HTR-8/SVneo (cell line): Measurements from ENCODE around the gene SURF2.

ENCODE experiments used
- DNase-seq: peaks from one replicate; pipeline ENCODE4 v3.0.0; 2011; ENCODE audit warnings: low spot score, mixed read lengths; ENCODE audit not compliant: insufficient read length
- FAIRE-seq: peaks from 2 replicates; lab custom pipeline; 2011; peaks lifted over from hg19 to GRCh38; lab: Jason Lieb, UNC

SURF2 gene

DNA sequence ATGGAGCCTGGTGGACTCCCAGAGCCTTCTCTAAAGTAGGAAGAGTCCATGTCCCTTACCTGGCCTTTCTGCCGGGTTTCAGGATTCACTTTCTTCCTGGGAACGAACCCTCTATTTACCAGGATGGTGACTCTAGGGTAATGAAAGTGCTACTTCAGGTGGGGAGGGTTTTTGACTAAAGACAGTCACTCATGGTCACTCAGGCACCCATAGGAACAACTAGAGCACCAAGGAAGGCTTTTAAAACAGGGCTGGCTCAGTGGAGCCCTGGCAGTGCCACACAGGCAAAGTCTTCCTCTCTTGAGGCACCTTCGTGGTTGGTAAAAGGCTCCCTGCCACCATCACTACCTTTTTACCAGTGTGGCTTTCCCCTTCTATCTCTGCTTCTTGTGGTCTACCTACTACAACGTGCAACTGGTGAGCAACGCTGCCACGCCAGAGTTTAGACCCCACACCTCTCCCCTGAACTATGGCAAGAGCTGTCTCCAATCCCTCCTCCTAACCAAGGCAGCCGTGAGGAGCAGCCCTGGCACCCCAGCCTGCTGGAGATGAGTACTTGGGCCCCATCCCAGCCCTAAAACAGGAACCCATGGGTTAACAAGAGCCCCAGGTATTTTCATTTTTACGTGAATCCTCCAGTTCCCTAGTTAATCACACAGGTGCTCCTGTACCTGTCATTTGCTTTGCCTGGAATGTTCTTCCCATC lies 3.6 kb upstream of the SURF2 start:
- DNase-seq, result no peak
- no peak for FAIRE-seq

DNA sequence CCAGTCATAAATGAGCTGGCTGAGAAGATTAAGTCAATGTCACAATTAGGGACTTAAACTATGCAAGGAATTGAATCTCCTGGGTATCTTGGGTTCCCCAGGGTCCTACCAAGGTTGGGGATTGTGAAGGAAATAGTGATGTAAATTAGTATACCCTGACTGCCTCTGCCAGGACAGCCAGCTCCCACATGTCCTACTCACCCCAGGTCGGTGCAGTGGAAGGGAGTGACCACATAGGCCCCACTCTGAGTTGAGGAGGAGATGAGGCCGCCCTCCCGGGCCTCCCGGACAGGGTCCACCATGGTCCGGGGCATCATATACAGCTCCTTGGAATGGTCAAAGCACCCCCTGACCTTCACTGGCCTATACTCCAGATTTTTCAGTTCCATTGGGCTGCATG lies 2.8 kb upstream of the SURF2 start:
- no peak for FAIRE-seq
- DNase-seq, result no peak

DNA sequence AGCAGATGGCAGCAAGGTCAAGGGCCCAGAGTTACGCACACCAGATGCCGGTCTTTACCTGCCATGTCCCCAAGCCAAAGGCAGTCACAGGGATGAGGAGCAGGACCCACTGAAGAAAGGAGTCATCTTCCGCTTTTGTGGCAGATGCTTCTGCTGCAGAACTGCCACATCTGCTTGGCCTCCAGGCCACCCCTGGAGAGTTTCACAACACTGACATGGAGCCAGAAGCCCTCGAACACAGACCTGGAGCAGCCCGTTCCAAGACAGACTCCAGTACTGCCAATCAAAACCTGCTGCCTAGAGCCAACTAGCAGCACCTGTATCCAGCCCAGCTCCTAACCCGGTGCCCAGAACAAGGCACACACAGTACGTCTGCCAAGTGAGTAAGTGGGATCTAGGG lies 1.6 kb upstream of the SURF2 start:
- no peak for FAIRE-seq

DNA sequence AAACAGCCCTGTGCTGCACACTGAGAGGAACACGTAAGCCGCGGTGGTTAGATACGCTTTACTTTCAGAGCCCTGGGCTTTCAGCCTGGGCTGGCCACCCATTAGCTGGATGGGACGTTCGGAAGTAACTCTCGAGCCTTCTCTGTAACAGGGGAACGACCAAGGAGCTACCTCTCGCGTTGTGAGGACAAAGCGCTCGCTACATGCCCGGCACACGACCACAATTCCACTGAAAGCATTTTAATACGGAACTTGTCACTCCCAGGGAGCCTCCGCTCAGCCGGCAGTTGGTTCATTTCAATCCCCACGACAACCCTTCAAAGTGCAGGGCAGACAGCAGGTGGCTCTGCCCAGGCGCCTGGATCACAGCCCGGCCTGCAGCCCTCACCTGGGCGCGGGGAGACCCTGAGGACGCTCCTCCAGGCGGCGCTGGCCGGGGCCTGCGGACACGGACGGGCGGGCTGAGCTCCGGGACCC lies 431 bp upstream of the SURF2 start:
- DNase-seq, result no peak
- no peak for FAIRE-seq

More for the DNA sequence above, 1.6 kb upstream of the SURF2 start:
- no peak for DNase-seq

DNA sequence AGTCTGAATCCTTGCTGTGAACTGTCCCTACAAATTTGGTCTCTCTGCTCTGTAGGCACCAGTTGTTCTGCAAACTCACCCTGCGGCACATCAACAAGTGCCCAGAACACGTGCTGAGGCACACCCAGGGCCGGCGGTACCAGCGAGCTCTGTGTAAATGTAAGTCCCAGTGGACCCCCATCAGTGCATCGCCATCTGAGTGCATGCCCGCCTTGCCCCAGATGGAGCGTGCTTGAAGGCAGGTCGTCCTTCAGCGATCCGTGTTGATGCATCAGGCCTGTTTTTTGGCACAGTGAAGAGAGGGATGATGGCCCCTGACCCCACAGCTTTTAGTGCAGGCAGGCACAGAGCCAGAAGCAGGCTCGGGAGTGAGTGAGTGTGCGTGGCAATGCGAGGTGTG lies 1.3 kb downstream of the SURF2 start:
- DNase-seq, result no peak
- FAIRE-seq, result no peak

DNA sequence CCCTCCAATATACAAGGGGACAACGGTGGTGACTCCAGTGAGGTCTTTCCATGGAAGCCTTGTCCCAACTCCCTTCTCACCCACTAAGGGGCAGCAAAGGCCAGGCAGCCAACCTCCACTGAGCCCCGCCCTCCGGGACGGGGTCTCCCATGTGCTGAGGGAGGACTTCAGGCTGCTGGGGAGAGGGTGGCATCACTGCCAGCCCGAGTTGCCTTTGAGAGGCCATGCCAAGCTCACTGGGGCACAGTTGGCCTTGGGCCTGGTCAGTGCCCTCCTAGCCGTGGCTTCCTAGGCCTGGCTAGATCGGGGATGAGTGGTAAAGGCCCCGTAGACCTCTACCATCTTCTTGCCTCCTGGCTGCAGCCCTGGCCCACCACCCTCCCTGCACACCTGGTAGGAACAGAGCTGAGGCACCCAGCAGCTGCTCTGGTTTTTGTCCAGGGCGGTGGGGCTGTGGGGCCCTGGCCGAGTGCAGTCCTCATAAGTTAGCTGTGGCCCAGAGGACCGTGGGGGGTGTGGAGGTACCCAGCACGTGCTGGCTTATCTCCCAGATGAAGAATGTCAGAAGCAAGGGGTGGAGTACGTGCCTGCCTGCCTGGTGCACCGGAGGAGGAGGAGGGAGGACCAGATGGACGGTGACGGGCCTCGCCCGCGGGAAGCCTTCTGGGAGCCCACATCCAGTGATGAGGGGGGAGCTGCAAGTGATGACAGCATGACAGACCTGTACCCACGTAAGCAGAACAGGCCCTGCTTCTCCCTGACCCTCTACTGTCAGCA lies 3.2 kb downstream of the SURF2 start:
- no peak for FAIRE-seq
- no peak for DNase-seq

DNA sequence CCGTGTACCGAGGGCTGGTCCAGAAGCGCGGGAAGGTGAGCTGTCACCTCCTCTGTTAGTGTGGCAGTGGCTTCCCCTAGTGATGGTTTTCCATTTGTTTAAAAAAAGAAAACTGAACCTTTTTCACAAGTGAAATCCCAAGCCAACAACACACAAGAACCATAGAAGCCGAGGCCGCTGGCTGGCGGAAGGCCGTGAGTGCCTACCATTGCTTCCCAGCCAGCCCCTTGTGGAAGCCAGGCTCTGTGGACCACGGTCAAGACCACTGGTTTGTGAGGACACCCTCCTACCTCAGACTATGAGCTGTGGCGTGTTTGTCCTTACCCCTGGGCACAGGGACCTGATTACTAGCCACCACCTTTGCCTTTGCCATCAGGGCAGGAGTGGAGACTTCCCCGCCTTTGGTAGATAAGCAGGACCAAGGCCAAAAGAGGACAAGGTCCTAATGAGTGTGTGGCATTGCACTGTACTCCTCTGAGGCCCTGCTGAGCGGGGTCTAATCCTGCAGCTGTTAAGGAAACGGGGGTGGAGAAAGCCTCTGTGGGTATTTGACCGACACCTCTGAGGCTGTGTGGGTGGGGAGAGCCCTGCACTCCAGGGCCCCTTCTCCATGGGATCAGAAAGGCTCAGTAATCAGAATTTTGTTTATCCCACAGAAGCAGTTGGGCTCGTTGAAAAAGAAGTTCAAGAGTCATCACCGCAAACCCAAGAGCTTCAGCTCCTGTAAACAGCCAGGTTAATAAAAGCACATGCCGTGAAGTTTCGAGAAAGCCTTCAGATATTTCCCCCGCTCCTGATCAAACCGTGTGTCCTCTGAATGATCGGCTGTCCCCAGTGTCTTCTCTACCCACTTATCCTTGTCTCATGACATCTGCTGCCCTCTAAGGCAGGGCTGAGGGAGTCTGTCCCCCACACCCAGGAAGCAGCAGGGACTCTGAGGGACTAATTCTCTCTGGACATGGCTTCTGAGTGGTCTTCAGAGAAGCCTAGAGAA lies 4.3 kb downstream of the SURF2 start:
- FAIRE-seq (no peak), DNase-seq (no peak)

DNA sequence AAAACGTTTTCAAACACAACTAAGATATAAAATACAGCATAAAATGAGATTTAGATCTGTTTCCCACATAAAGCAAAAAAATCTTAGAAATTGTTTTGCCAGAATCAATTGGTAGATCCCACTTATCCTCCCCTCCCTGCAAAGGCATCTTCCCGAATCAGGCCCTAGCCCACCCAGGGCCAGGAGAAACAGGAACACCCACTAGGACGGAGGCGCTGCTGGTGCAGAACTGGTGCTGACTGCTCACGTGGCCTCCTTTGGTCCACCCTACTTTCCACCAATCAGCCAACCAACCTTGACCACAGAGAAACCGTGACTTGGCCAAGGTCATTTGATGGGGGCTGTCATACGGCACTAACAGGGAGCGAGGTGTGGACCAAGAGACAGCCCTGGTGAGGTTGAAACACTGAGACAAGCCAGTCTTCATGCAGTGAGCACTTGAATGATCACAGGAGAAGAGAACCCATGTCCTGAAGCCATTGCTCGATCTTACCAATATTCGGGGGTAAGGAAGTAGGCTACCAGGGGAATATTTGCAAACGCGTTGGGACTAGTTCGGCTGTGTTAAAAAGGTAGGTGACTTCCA lies 5.2 kb downstream of the SURF2 start:
- no peak for FAIRE-seq
- no peak for DNase-seq

DNA sequence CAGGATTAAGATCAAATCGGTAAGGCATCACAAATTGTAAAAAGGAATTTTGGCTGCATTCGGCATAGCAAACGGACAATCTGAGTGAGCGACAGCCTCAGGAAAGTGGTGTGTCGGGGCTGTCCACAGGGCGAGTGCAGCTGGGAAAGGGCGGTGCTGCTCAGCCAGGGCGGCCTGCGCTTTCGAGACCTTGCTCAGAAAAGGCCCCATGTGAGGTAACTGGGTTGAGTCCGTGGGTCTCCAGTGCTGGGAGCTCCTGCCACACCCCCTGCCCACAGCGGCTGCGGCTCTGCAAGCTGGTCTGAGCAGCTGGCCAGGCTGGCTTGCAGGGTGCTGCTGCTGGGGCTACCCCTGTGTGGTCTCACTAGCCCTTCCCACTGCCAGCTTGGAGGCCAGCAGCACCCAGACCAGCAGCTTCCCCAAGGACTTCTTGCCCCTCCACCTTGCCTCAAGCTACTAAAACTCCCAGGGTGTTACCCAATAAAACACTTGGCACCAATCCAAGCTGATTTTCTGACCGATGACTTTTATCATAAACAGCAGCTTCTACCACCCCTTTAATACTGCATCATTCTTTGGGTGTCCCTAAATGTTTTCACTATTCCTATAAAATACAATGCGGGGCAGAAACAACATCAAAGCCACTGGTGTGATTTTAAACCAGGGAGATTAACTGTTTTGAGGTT lies 6.2 kb downstream of the SURF2 start:
- FAIRE-seq (no peak), DNase-seq (no peak)

DNA sequence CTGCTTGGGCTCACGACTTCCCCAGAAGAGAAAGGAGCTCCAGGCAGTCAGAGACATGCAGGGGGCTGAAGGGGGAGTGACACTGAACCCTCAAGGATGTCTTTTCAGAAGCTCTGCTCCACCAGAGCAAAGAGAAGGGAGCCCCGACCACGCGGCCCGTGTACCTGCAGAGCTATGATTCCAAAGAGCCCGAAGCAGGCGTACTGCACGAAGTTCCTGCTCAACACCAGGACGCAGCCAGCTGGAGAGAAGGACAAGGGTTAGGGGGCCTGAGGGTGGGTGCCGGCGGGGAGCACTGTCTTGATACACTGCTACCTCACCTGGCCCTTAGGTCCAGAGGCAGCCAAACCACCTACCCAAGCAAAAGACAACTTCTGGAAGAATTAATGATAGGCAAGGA lies 10.1 kb downstream of the SURF2 start:
- DNase-seq (no peak), FAIRE-seq (no peak)

DNA sequence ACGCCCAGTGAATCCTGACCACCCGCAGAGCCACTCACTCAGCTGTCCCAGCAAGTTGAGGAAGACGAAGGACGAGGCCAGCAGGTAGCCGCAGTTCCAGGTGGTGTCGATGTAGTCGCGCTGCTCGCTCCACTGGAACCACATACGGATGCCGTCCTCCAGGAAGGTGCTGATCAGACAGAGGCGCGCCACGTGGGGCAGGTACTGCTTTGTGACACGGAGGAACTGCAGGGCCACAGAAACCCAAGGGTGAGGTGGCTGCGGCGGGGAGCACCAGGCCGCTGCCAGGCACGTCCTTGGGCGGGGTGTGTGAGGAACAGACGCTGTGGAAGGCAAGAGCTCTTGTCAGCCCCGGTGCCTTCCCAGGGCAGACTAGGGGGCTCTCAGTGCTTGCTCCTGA lies 10.9 kb downstream of the SURF2 start:
- FAIRE-seq, result no peak
- no peak for DNase-seq

DNA sequence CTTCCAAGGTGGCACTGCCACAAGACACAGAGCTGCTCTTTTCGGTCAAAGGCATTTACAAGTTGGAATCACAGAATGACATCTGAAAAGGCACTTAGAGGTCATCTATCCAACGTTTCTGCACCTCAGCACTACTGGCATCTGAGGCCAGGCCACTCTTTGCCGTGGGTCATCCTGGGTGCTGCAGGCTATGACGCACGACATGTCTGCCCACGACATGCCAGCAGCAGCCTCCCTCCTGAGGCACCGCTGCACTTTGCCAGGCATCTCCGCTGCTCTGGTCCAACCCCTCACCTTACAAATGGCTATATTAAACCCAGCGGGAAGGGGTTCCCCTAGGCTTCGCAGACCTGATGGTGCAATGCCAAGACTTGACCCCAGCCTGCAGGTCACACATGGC lies 11.4 kb downstream of the SURF2 start:
- FAIRE-seq (no peak), DNase-seq (no peak)

DNA sequence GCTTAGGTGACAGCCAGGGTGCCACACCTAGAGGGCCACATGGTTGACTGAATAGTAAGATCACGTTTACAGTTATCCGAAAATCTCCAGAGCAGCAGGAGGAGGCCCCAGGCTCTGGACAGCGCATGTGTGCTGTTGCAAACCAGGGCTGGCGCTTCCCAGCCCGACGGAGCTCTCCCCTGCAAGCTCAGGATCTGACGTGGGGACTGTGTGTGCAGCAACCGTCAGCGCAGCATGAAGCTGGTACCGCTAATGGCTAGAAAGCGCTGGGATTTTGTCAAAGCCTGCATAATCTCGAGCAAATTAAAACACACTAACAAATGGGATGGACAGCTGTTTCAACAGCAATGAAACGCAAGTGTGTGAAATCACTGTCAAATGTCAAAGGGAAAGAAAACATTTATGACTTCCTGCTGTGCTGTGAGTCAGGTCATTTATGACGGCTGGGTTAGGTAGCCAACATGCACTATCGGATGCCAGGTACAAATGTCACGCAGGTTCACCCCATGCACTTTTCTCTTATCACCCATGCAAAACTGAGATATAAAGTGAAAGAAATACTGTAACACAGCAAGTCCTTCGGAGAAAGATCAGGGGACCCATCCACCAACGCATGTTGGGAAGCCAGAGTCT lies 12.0 kb downstream of the SURF2 start:
- FAIRE-seq (no peak), DNase-seq (no peak)

DNA sequence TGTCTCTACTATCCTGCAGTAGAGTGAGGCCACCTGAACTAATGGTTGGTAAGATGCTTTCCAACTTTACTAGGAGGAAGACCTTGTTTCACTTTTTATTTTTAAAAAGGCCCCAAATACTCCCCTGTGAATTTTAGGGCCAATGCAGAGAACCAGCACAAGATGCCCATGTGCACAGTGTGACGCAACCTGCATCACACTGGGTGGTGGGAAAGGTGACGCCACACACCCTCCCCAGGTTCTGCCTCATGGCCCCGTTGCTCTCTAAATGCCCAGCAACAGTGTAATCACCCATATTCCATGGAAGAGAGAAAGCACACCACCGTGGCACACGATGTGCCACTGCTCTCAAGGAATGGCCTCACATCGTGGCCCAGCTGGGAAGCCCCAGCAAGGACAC lies 13.1 kb downstream of the SURF2 start:
- FAIRE-seq (no peak), DNase-seq (no peak)

DNA sequence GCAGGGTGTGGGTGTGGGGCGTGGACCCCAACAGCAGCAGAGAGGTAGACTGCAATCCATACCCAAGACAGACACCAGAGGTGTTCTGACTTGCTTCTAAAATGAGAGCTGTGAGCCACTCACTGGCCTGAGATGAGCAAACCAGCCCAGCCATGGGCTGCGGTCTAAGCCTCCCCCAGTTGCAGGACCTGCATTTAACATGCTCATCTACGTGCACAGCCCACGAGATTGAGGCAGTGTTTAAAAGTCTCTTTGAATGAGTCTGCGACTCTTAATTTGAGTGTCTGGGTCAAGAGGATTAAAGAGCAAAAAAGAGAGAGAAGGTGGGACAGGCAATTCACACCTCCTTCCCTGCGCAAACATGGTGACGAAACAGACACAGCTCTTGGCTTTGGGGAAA lies 13.6 kb downstream of the SURF2 start:
- DNase-seq (no peak), FAIRE-seq (no peak)

DNA sequence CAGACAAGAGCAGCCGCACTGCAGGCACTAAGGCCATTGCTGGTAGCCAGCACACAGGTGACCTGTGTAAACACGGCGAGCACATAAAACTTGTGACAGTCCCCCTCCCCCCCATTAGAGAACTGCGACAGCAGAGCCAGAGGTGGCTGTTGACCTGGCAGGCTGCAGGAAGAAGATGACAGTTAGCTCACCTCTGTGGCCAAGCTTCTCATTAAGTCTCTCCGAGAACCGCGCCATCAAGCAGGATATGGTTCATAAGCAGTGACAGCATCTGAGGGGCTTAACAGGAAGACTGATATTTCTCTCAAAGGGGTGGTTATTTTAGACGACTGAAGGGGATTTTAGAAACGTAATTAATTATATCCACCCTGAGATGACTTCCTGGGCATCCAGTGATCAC lies 14.3 kb downstream of the SURF2 start:
- no peak for FAIRE-seq

DNA sequence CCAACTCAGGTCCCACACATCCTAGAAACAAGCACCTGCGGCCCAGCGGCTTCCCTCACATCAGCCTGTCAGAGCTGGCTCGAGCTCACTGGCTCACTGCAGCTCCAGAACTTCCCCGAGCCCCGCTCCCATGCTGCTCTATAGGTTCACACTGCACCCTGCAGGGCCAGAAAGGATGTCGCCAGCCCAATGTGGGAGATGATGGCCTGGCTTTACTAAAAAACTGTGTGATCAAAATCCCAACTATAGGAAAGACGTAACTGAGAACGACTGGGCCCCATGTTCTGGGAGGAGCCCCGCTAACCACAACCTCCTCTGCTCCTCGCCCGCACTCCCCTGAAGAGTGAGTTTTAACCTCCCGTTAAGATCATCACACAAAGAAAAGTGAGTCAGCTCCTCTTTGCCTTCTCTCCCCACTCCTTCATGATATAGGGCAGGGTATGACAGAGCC lies 14.9 kb downstream of the SURF2 start:
- no peak for DNase-seq
- FAIRE-seq, result no peak

More for the DNA sequence above, 14.3 kb downstream of the SURF2 start:
- no peak for DNase-seq

DNA sequence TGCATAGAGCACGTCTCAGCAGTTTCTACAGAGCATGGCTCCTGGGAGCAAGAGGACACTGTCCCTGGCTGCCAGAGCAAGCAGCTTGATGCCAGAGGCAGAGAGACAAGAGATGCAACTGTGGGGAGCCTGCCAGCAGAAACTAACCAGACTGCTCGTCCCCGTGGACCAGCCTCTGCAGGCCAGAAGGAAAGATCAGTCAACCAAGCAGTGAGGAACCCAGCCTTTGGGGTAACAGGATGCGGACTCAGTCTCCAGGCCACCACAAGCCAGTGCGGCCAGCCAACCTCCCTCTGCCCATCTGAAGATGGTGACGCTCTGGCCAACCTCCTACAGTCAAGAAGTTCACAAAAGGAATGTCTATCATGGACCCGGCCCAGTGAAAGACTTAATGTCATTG lies 15.8 kb downstream of the SURF2 start:
- DNase-seq (no peak), FAIRE-seq (no peak)

DNA sequence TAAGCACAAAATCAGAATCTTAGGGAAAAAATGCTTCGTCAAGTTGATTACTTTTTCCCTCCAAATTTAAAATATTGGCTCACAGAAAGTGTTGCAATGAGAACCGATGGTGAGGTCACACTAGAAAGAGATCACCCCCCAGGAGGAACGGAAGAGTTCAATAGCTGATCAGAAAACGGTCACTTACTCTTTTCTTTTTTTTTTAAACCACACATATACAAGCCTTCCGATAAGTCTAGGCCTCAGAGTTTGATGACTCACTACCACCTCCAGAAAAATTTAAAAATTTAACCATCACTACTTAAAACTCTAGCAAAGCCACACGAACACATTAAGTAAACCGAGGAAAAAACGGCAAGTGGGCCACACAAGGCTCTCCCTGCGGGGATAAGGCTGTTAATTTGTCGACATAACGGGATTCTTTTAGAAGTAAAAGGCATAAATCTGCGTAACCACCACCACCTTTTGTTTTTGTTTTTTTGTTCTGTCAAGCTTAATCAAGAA lies 18.3 kb downstream of the SURF2 start:
- DNase-seq (no peak), FAIRE-seq (no peak)
